Dendritic cell treated with granulocyte-macrophage colony-stimulating factor and Interleukin-4, amounts not matched to agents 40 ng/mL and 50 ng/mL, for 4 days (primary cell): ENCODE results near the gene PDE11A.
"Not testable (repeated sequence)": the region's sequence is repeated elsewhere in the genome, so short reads cannot be mapped to it uniquely, and the experiment has no call there.

Source experiments
- H3K27ac Mint-ChIP-seq: one replicate; pipeline ENCODE4 v1.8.0; 2022; ENCODE audit warnings: mild to moderate bottlenecking, mixed read lengths
- H3K27me3 Mint-ChIP-seq: one replicate; pipeline ENCODE4 v1.8.0; 2022; ENCODE audit warnings: mild to moderate bottlenecking, mixed read lengths
- H3K36me3 Mint-ChIP-seq: one replicate; pipeline ENCODE4 v1.8.0; 2022; ENCODE audit warnings: low read depth, mixed read lengths
- H3K4me1 Mint-ChIP-seq: one replicate; pipeline ENCODE4 v1.8.0; 2022; ENCODE audit warnings: low read depth, mixed read lengths
- H3K4me3 Mint-ChIP-seq: one replicate; pipeline ENCODE4 v1.8.0; 2022; ENCODE audit warnings: mild to moderate bottlenecking, moderate library complexity, mixed read lengths
- H3K9me3 Mint-ChIP-seq: one replicate; pipeline ENCODE4 v1.8.0; 2022; ENCODE audit warnings: mixed read lengths
- intact Hi-C: fragments of 100-400 bp; cut with micrococcal nuclease; formaldehyde crosslinking; loops from one replicate; pipeline ENCODE4 v1.15.0; 2022

PDE11A gene

GRCh38 chr2:177812713-177813396 lies 259.7 kb downstream of the PDE11A start:
- Mint-ChIP-seq H3K27me3 (no peaks in the 10 kb centered on the region), H3K9me3 (no peaks in the 10 kb centered on the region), H3K4me1 (no peaks in the 10 kb centered on the region), H3K4me3 (no peak overlapping the region), H3K27ac (no peak overlapping the region), H3K36me3 (no peaks in the 10 kb centered on the region)
- intact Hi-C loops, result no loop called here

DNA sequence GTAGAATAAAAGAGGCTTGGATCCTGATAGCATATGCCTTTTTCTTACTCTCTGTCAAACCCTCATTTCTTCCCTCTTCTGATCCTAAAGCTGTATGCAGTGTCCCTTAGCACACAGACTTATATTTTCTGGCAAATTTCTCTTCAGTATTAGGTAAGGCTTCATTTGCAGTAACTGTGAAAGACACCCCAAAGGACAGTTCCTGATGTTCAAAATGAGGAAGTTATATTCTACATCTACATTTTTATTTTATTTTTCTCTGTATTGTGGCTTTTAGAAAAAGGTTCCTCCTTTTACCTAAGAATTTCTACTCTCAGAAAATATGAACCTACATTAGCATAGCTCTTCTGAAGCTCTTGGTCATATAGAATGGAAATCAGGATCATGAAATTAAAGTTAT lies 261.7 kb downstream of the PDE11A start:
- no peaks in the 10 kb centered on the region for H3K27me3 Mint-ChIP-seq
- no peak overlapping the region for H3K4me3 Mint-ChIP-seq
- H3K9me3 Mint-ChIP-seq, result no peaks in the 10 kb centered on the region
- intact Hi-C loops, result no loop called here
- no peak overlapping the region for H3K27ac Mint-ChIP-seq
- H3K4me1 Mint-ChIP-seq, result no peaks in the 10 kb centered on the region
- no peaks in the 10 kb centered on the region for H3K36me3 Mint-ChIP-seq

- intact Hi-C loops, result no loop called here
- H3K27me3 Mint-ChIP-seq, result no peaks in the 10 kb centered on the region
- no peaks in the 10 kb centered on the region for H3K36me3 Mint-ChIP-seq
- H3K4me1 Mint-ChIP-seq, result no peaks in the 10 kb centered on the region
- H3K4me3 Mint-ChIP-seq, result no peak overlapping the region
- no peaks in the 10 kb centered on the region for H3K9me3 Mint-ChIP-seq
- no peak overlapping the region for H3K27ac Mint-ChIP-seq
Measured at GRCh38 chr2:177808984-177809809, 263.4 kb downstream of the PDE11A start.

GRCh38 chr2:177806025-177806424 lies 266.6 kb downstream of the PDE11A start:
- Mint-ChIP-seq H3K27ac (no peak overlapping the region), H3K9me3 (peaks cover 9% of the 10 kb centered on the region), H3K4me1 (no peaks in the 10 kb centered on the region), H3K36me3 (no peaks in the 10 kb centered on the region), H3K4me3 (no peak overlapping the region), H3K27me3 (no peaks in the 10 kb centered on the region)
- intact Hi-C loops, result no loop called here

DNA sequence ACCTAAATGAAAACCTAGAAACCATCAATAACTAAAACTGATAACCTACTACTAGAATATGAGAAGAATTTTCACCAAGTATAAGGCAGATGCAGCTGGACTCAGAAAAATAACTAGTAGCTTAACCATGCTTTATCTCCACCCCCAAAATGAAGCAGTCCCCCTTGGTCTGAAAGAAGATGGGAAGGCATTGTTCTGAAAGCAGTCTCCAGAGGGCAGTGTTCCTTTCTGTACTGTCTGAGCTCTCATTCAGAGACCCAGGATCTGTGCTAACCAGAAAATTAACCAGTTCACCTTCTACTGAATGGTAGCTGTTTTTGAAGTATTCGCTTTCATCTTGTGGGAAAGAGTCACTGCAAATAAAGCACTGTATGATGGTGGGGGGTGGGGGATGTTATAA lies 273.0 kb downstream of the PDE11A start:
- intact Hi-C loops, result no loop called here
- H3K27ac Mint-ChIP-seq, result no peak overlapping the region
- no peaks in the 10 kb centered on the region for H3K4me1 Mint-ChIP-seq
- H3K9me3 Mint-ChIP-seq, result peaks cover 9% of the 10 kb centered on the region
- H3K27me3 Mint-ChIP-seq, result peaks cover 3% of the 10 kb centered on the region
- H3K36me3 Mint-ChIP-seq, result no peaks in the 10 kb centered on the region
- H3K4me3 Mint-ChIP-seq, result no peak overlapping the region

- intact Hi-C loops, result no loop called here
- Mint-ChIP-seq H3K9me3 (no peaks in the 10 kb centered on the region), H3K27me3 (peaks cover 3% of the 10 kb centered on the region), H3K27ac (no peak overlapping the region), H3K36me3 (no peaks in the 10 kb centered on the region), H3K4me3 (no peak overlapping the region), H3K4me1 (no peaks in the 10 kb centered on the region)
Measured at GRCh38 chr2:177797808-177798207, 274.8 kb downstream of the PDE11A start.

GRCh38 chr2:177796654-177797415 lies 275.7 kb downstream of the PDE11A start:
- Mint-ChIP-seq H3K27me3 (peaks cover 3% of the 10 kb centered on the region), H3K4me1 (no peaks in the 10 kb centered on the region), H3K27ac (no peak overlapping the region), H3K9me3 (no peaks in the 10 kb centered on the region), H3K4me3 (no peak overlapping the region), H3K36me3 (no peaks in the 10 kb centered on the region)
- intact Hi-C loops, result no loop called here

GRCh38 chr2:177796011-177796410 lies 276.6 kb downstream of the PDE11A start:
- intact Hi-C loops, result no loop called here
- no peaks in the 10 kb centered on the region for H3K4me1 Mint-ChIP-seq
- H3K27me3 Mint-ChIP-seq, result peaks cover 3% of the 10 kb centered on the region
- H3K36me3 Mint-ChIP-seq, result no peaks in the 10 kb centered on the region
- H3K4me3 Mint-ChIP-seq, result no peak overlapping the region
- H3K9me3 Mint-ChIP-seq, result no peaks in the 10 kb centered on the region
- H3K27ac Mint-ChIP-seq, result no peak overlapping the region

GRCh38 chr2:177785143-177785542 lies 287.4 kb downstream of the PDE11A start:
- H3K4me3 Mint-ChIP-seq, H3K36me3 Mint-ChIP-seq, H3K4me1 Mint-ChIP-seq, intact Hi-C loops, H3K27ac Mint-ChIP-seq, H3K27me3 Mint-ChIP-seq: not testable (repeated sequence)
- peaks cover 27% of the 10 kb centered on the region for H3K9me3 Mint-ChIP-seq

- H3K27ac Mint-ChIP-seq, result no peak overlapping the region
- peaks cover 27% of the 10 kb centered on the region for H3K9me3 Mint-ChIP-seq
- no peak overlapping the region for H3K4me3 Mint-ChIP-seq
- intact Hi-C loops, result no loop called here
- H3K36me3 Mint-ChIP-seq, result no peaks in the 10 kb centered on the region
- H3K4me1 Mint-ChIP-seq, result no peaks in the 10 kb centered on the region
- H3K27me3 Mint-ChIP-seq, result no peaks in the 10 kb centered on the region
Measured at GRCh38 chr2:177784745-177785067, 287.9 kb downstream of the PDE11A start.

DNA sequence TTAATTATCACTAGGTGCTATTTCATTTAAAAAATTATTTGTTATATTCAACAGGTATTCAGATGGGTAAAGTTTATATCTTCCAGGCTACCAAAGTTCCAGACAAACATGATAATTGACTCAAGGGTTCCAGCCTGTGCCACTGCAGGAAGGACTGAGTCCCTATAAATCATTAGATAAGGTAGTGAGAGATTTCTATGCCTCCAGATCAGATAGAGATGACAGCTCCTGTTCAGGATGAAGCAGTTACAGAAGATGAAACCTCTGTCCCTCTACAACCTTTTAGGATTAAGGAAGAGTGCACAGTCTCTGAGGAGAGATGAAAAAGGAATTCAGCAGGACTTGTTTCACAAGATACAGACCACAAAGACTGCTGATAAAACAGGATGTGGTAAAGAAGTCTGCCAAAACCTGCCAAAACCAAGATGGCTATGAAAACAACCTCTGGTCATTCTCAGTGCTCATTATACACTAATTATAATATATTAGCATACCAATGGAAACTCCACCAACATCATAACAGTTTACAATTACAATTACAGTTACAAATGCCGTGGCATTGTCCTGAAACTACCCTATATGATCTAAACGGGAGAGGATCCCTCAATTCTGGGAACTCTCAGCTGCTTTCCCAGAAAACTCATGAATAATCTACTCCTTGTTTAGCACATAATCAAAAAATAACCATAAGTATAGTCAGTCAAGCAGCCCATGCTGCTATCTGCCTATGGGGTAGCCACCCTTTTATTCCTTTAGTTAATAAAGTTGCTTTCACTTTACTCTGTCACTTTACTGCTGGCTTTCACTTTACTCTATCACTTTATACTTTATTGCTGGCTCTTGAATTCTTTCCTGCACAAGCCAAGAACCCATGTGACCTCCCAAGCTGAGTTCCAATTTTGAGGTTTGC lies 288.5 kb downstream of the PDE11A start:
- Mint-ChIP-seq H3K9me3 (peaks cover 27% of the 10 kb centered on the region), H3K27me3 (no peaks in the 10 kb centered on the region), H3K4me1 (no peaks in the 10 kb centered on the region), H3K27ac (no peak overlapping the region), H3K36me3 (no peaks in the 10 kb centered on the region), H3K4me3 (no peak overlapping the region)
- intact Hi-C loops, result no loop called here

DNA sequence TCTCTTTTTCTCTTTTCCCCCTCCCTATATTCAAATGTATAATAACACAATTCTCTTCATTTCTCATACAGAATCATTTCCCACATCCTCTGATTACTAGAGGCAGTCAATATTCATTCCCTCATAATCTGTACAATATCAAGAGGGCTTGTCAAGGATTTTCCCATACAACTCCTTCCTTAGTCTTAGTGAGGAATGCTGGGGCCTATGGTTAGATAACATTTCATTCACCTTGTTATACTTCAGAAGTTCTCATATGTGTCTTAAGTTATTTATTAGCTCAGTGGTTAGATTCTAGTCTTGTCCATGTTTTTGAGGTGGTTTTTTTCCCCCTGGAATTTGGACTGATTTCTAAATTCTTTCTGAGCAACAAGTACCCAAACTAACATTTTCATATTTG lies 289.5 kb downstream of the PDE11A start:
- H3K27me3 Mint-ChIP-seq, result no peaks in the 10 kb centered on the region
- no peak overlapping the region for H3K4me3 Mint-ChIP-seq
- H3K4me1 Mint-ChIP-seq, result no peaks in the 10 kb centered on the region
- H3K9me3 Mint-ChIP-seq, result peaks cover 27% of the 10 kb centered on the region
- no peaks in the 10 kb centered on the region for H3K36me3 Mint-ChIP-seq
- intact Hi-C loops, result no loop called here
- H3K27ac Mint-ChIP-seq, result no peak overlapping the region

DNA sequence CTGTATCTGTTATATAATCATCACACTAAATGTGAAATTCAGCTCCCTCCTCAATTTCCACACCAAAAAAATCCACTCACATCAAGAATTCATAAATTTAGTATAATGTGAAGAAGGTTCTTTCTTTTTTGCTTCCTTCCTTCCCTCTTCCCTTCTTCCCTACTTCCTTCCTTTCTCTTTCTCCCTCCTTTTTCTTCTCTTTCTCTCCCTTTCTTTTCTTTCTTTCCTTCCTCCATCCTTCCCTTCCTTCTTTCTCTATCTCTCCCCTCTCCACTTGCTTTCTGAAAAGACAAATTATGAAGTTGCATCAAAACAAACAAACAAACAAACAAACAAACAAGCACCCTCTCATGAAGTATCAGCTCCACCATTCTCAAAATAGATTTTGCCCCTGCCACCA lies 290.0 kb downstream of the PDE11A start:
- no peaks in the 10 kb centered on the region for H3K36me3 Mint-ChIP-seq
- H3K4me1 Mint-ChIP-seq, result no peaks in the 10 kb centered on the region
- peaks cover 27% of the 10 kb centered on the region for H3K9me3 Mint-ChIP-seq
- no peaks in the 10 kb centered on the region for H3K27me3 Mint-ChIP-seq
- intact Hi-C loops, result no loop called here
- H3K4me3 Mint-ChIP-seq, result no peak overlapping the region
- H3K27ac Mint-ChIP-seq, result no peak overlapping the region
